DMS 273 (cell line): ENCODE results near the gene DNAJC11.

Experiments used
- DNase-seq: peaks from one replicate; lab custom pipeline; 2025; ENCODE audit not compliant: unreplicated experiment; lab: John Stamatoyannopoulos, UW

DNAJC11 gene, protein sequence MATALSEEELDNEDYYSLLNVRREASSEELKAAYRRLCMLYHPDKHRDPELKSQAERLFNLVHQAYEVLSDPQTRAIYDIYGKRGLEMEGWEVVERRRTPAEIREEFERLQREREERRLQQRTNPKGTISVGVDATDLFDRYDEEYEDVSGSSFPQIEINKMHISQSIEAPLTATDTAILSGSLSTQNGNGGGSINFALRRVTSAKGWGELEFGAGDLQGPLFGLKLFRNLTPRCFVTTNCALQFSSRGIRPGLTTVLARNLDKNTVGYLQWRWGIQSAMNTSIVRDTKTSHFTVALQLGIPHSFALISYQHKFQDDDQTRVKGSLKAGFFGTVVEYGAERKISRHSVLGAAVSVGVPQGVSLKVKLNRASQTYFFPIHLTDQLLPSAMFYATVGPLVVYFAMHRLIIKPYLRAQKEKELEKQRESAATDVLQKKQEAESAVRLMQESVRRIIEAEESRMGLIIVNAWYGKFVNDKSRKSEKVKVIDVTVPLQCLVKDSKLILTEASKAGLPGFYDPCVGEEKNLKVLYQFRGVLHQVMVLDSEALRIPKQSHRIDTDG

DNA sequence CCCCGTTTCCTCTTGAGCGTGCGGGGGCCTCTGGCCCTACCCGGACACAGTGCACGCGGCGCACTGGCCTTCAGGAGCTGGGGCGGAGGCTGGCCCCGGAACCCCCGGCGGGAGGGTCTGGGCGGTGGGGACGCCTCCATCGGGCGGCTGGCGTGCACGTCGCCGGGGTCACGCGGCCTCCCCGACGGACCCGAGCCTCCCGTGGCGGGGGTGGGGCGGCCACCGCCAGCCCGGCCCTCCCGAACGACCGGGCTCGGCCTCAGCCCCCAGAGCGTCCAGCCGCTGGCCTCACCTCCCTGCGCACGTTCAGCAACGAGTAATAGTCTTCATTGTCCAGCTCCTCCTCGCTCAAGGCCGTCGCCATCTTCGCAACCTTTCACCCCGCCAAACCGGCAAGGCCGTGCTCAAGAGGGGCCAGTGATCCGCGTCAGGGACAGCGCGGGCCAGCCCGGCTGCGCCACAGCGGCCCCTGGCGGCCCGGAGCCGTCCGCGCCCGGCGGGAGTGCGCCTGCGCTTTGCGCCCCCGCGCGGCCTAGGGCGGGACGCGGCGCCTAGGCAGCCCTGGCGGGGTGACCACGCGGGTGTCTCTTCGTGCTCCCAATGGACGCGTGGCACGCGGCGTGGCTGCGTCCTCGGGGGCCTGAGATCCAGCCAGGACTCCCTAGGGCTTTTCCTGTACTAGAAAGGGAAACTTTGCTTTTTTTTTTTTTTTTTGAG is at the start of gene DNAJC11:
TSS of gene DNAJC11 (minus strand) at position 380 of the 717 bp plus-strand sequence. CDS start at position 364, 16 bp downstream.
- peak; percentile 96 for DNase-seq

DNA sequence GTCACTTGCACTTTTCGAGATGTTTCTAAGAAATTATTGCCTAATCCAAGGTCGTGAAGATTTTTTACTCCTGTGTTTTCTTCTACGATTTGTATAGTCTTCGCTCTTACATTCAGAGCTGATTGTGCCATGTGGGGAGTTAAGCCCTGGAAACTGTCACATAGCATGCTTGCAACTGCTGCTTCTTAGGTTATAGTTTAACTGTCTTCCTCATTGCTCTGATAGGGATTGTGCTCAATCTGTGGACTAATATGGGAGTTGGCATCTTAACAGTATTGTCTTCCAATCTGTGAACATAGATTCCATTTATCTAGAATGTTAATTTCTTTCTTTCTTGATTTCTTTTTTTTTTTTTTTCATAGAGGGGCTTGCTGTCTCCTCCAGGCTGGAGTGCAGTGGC is 48.9 kb upstream of the DNAJC11 start:
- no peak for DNase-seq

DNA sequence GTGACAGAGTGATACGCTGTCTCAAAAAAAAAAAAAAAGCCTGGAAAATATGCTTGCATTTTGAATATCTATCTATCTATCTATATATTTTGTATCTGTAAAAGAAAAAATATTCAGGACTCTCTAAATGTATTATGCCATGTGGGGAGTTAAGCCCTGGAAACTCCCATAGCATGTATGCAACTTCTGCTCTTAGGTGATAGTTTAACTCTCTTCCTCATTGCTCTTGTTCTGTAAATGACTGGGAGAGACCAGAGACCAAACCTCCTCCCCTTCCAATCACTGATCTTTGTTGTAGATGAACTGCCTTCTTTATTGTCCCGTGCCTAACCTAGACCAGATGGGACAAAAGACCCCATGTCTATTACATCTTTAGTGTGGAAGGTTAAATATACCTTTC is 46.1 kb upstream of the DNAJC11 start:
- no peak for DNase-seq

DNA sequence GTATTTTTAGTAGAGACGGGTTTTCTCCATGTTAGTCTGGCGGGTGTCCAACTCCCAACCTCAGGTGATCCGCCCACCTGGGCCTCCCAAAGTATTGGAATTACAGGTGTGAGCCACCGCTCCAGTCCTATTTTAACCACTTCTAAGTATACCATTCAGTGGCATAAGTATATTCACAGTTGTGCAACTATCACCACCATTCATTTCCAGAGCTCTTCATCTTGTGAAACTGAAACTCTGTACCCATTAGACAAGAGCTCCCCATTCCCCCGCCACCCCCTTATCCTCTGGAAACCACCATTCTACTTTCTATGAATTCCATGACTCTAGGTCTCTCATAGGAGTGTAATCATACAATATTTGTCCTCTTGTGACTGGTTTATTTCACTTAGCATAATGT is 43.5 kb upstream of the DNAJC11 start:
- no peak for DNase-seq

DNA sequence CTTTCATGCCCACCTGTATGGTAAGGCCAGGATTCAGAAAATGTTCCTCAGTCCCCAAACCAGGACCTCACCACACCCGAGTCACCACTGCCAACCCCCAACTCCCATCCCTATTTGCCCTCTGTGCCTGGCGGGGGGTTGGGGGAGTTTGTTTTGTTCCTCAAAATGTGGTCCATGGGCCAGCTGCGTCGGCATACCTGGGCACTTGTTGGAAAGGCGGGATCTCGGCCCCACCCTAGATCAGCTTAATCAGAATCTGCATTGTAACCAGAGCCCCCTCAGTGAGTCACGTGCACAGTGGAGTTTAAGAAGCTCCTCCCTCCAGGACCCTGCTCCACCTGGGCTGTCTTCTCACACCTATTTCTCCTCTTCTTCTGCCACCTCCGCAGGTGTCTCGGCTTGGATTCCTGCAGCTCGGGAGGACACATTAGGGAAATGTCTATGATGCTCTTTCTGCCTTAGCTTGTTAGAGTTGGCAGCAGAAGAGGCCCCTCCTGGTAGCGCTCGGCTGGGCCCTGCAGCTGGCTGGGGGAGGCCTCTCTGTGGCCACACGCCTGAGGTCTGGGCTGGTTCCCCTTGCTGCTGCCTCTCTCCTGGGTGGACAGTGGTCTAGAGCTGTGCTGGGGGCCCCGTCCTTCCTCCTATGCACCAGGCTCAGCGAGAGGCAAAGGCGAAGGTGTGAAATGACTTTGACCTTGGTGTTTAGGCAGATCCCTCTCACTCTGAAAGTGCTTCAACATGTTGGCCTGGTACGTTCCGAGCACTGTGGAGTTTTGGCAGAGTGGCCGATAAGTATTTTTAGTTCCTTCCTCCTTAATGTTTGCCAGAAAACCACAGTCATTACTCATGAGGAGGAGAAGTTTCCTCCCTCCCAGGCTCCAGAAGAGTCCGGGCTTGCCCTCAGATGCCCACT is 41.8 kb upstream of the DNAJC11 start:
- no peak for DNase-seq

DNA sequence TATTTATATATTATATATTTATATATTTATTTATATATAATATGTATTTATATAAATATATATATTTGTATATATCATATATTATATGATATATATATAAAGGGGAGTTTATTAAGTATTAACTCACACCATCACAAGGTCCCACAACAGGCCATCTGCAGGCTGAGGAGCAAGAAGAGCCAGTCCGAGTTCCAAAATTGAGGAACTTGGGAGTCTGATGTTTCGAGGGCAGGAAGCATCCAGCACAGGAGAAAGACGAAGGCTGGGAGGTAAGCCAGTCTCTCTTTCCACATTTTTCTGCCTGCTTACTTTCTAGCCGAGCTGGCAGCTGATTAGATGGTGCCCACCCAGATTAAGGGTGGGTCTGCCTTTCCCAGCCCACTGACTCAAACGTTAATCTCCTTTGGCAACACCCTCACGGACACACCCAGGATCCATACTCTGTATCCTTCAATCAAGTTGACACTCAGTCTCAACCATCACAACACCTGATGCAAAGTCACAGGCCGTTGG is 41.1 kb upstream of the DNAJC11 start:
- peak; percentile 43 for DNase-seq

DNA sequence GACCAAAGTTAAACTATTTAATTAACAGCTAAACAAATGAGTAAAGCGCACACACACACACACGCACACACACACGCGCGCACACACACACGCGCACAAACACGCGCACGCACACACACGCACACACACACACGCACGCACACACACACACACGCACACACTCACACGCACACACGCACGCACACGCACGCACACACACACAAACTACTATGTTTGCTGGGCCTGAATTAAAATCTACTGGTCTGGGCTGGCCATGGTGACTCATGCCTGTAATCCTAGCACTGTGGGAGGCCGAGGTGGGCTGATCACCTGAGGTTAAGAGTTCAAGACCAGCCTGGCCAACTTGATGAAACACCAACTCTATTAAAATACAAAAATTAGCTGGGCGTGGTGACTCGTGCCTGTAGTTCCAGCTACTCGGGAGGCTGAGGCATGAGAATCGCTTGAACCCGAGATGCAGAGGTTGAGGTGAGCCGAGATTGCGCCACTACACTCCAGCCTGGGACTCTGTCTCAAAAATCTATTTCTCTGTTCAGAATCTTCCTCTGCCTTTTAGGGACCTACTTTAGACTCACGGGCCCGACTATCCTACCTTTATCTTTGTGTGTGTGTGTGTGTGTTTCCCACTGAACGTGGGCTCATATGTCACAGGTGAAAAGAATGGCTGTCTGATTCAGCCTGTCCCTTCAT is 37.5 kb upstream of the DNAJC11 start:
- no peak for DNase-seq

DNA sequence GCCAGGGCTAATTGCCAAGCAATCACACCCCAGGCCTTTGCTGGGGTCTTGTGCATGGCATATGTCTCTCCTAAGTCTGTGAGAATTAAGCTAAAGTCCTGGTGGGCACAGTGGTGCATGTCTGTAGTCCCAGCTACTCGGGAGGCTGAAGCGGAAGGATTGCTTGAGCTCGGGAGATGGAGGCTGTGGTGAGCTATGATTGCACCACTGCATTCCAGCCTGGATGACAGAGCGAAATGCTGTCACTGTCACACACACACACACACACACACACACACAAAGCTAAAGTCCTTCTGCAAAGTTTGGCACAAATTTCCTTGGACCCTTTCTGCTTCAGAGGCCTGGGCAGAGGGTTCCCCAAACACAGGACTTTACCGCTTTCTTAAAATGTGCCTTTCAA is 31.3 kb upstream of the DNAJC11 start:
- no peak for DNase-seq

DNA sequence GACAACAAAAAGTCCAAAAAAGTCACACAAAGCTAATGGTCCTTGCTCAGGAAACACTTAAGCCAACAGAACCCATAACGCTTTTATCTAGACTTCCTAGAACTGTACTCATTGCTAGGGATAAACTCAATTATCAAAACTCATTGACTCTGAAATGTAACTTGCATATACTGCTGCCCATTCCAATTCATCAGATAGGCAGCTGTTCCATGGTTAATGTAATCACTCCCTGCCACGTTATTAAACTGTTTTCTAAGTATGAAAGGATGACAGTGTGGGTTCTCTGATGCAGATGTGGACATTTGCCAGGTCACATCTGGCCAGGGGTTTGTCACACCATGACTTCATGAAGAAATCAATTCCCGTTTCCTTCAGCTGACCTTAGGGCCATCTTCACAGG is 30.3 kb upstream of the DNAJC11 start:
- no peak for DNase-seq

DNA sequence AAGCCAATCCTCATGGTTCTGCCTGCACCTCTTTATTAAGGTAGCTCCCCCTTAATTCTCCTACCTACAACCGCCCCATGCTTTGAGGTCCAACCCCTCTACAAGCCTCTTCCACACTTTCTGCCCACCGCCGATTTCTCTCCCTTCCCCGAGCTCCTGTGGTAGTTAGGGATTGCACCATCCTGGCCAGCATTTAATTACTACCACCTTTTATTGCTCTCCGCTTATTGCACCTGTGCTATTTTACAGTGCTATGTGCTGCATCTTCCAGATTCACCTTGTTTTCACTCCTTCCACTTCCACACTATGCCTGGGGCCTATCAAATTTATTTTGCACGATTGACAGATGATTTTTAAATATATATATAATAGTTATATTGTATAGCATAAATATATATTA is 29.3 kb upstream of the DNAJC11 start:
- DNase-seq, result no peak

DNA sequence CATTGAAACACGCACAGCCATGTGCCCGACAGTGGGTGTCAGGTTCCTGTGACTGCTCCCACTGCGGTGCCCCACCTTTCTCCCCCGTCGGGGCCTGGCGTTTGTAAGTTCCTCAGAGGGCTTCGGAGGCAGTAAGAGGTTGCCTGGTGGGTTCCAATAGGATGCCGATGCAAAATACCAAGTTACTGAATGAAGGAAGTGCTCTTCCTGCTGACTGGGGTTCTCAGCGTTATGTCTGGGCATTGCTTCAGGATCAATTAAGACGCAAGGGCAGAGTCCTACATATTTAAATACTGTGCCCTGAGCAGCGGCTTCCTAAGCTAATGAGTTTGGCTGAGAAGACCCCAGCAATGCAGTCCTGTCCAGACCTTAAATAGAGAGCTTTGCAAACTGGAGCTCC is 28.9 kb upstream of the DNAJC11 start:
- DNase-seq, result no peak

DNA sequence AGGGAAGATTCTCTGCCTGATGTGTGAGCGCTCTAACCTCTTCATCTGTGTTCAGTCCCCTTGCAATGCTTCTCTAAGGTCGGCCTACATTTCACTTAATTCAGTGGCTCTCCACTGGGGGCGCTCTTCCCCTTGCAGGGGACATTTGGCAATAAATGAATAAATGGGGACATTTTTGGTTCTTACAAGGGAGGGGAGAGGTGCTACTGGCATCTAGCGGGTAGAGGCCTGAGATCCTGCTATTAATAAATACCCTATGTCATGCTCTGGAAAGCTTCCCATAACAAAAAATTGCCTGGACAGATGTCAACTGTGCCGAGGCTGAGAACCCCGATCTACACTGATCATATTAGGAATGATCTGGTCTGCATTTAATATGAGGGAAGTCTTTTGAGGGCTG is 25.9 kb upstream of the DNAJC11 start:
- DNase-seq, result peak; percentile 82

DNA sequence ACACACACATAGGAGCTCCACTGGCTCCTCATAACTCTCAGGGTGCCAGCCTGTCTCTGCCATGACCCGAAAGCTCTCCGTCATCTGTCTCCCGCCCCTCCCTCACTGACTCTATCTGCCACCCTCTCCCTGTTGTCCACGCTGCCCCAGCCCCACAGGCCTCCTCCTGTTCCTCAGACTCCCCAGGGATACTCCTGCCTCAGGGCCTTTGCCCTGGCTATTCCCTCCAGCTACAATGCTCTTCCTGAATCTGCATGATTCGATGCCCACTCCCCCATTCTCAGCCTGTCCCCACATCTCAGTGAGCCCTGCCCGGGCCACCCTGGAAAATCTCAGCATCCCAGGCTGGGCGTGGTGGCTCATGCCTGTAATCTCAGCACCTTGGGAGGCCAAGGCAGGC is 24.6 kb upstream of the DNAJC11 start:
- no peak for DNase-seq

DNA sequence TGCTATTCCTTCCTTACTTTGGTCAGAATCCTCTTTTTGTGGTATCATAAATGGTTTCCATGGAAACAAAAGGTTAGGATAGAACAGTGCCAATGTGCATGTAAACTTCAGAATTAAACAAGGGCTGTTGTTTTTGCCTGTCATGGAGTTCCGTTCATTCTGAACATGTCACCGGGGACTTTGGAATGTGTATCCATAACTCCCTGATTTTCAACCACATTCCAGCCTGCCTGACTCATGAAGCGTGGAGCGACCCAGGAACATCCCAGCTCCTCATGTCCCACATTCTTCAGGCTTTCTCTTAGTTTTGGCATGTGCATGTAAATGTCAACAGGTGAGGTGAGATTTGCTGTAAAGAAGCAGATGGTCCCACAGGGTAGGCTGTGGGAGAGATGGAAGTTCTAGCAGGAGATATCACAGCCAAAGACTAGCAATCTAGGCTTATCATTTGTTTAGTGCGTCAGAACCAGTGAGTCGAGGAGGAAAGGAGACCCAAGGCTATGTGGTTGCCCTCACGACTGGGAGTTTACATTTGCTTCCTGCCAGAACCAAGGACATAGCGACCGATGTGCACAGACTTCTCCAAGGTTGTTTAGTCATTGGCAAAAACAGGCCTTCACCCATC is 23.0 kb upstream of the DNAJC11 start:
- no peak for DNase-seq

DNA sequence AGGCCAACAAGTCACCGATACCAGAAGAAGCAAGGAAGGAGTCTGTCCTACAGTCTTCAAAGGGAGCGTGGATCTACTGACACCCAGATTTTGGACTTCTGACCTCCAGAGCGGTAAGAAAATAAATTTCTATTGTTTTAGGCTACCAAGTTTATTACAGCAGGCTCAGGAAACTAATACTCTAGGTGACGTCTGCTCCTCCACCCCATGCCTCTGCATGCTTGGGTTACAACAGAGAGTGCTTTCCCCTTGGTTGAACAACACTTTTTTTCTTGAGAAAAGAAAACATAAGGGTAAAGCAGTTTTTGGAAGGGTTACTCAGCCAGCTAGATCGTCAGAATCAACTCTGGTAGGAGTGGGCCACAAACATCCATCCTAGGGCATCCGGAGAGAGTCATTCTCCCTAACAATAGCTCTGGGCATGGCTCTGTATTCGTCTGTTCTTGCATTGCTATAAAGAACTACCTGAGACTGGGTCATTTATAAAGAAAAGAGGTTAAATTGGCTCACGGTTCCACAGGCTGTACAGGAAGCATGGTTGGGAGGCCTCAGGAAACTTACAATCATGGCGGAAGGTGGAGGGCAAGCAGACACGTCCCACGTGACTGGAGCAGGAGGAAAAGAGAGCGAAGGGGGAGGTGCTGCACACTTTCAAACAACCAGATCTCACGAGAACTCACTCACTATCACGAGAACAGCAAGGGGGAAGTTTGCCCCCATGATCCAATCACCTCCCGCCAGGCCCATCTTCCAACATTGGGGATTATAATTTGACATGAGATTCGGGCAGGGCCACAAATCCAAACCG is 22.2 kb upstream of the DNAJC11 start:
- no peak for DNase-seq

DNA sequence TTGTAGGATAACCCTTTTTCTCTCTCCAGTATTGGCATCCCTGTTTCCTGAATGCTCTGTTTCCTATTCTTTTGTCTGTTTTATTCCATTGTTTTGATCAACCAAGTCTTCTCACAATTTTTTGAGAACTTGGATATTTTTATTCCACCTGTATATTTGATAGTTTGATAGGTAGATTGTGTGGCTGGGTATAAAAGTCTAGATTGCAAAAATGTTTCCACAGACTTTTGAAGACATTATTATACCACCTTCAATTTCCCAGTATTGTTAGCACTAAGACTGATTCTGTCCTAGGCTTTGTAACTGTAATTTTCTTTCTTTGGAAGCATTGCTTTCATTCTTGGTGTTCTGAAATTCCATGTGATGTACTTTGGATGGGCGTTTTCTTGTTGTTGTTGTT is 9.6 kb upstream of the DNAJC11 start:
- no peak for DNase-seq

DNA sequence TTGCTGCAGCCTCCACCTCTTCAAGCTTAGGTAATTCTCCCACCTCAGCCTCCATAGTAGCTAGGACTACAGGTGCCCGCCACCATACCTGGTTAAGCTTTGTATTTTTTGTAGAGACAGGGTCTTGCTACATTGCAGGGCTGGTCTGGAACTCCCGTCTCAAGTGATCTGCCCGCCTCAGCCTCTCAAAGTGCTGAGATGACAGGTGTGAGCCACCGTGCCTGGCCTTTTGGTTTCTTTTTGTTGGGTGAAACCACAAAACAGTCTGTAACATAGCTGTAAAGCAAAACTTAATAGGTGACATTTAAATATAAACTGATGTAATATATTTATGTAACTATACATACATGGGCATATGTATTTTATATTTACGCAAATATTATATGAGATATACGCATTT is 3.1 kb upstream of the DNAJC11 start:
- DNase-seq, result no peak

DNA sequence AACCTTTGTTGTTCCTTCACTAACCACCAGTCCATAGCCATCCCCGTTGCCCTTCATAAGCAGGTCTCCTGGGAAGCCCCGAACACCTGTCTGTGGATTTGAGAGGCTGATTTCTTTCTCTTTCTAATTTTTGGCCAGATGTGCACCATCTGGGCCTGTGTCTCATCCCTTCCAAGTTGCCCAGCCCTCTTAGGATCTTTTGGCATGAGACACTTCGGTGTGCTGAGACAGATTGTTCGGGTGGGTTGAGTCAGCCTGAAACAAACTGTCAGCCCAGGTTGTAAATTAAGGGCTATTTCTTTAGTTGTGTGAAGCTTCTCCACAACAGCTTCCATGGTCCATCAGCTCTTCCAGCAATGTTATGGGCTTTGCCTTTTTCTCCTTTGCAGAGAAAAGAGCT is 1.4 kb upstream of the DNAJC11 start:
- DNase-seq, result peak; percentile 96

DNA sequence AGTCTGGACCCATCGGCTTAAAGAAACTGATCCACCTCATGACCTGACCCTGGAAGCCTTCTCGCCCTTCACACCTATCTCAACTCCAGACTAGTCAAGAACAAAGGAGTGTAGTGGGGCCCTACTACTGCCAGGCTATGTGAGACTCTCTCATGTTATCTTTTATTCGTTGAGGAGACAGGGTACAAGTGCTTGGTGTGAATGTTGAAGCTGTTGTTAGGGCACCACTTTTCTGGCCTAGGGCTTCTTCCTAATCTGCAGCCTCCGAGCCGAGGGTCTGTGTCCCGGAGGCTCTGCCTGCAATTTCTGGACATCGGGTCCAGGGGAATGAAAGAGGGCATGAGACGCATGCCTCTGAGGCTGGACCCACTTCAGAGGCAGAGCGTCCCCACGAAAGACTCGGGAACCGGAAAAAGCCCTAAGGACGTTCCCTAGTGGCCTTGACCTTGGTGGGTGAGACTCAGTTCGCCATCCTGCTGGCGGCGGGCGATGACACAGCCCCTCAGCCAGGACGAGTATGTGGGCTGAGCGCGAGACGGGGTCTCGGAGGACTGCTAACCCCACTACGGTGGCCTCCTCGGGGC is 671 bp downstream of the DNAJC11 start:
- peak; percentile 42 for DNase-seq
